ENCODE data around the gene BTN1A1. TPM values are rescaled to one million over a fixed set of nuclear protein-coding genes. Genes with fewer than 3 reads are reported as not detected.

BTN1A1 gene
- total RNA-seq, 1 experiment from 2014 or later = 0.15 TPM

DNA sequence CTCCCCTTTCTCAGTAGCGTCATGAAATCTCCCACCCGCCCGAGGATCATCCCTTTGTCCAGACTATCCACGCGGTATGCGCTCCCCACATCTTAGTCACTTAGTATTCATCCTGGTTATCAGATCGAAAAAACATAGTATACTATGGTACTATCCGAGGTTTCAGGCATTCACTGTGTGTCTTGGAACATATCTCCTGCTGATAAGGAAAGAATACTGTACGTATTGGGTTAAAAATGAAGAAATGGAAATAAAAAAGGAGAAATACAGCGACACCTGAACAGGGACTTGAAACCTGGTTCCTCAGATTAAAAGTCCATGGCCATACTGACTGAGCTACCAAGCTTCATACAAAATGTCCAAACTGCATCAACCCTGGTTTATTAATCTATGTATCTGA is 52.1 kb downstream of the BTN1A1 start:
- H3K4me3 Mint-ChIP-seq = no peak overlapping the region
- H3K27ac Mint-ChIP-seq = no peak overlapping the region
- DNase-seq (ENCODE audit: low spot score) = no peak
- no peaks in the 10 kb centered on the region for H3K36me3 Mint-ChIP-seq
- TF ChIP-seq CREB1 (CRISPR knock-in tag; IDR thresholded peaks at IDR 0.05) (no peak), TEAD1 (CRISPR knock-in tag; IDR thresholded peaks at IDR 0.05) (no peak), SMAD3 (CRISPR knock-in tag; IDR thresholded peaks at IDR 0.05; ENCODE audit: borderline replicate concordance) (no peak), ZNF263 (CRISPR knock-in tag; IDR thresholded peaks at IDR 0.05; ENCODE audit: low read depth) (no peak), ELF4 (CRISPR knock-in tag; IDR thresholded peaks at IDR 0.05; ENCODE audit: low read depth) (no peak), TEAD4 (CRISPR knock-in tag; IDR thresholded peaks at IDR 0.05) (no peak)
- TF ChIP-seq, protein P1, sequence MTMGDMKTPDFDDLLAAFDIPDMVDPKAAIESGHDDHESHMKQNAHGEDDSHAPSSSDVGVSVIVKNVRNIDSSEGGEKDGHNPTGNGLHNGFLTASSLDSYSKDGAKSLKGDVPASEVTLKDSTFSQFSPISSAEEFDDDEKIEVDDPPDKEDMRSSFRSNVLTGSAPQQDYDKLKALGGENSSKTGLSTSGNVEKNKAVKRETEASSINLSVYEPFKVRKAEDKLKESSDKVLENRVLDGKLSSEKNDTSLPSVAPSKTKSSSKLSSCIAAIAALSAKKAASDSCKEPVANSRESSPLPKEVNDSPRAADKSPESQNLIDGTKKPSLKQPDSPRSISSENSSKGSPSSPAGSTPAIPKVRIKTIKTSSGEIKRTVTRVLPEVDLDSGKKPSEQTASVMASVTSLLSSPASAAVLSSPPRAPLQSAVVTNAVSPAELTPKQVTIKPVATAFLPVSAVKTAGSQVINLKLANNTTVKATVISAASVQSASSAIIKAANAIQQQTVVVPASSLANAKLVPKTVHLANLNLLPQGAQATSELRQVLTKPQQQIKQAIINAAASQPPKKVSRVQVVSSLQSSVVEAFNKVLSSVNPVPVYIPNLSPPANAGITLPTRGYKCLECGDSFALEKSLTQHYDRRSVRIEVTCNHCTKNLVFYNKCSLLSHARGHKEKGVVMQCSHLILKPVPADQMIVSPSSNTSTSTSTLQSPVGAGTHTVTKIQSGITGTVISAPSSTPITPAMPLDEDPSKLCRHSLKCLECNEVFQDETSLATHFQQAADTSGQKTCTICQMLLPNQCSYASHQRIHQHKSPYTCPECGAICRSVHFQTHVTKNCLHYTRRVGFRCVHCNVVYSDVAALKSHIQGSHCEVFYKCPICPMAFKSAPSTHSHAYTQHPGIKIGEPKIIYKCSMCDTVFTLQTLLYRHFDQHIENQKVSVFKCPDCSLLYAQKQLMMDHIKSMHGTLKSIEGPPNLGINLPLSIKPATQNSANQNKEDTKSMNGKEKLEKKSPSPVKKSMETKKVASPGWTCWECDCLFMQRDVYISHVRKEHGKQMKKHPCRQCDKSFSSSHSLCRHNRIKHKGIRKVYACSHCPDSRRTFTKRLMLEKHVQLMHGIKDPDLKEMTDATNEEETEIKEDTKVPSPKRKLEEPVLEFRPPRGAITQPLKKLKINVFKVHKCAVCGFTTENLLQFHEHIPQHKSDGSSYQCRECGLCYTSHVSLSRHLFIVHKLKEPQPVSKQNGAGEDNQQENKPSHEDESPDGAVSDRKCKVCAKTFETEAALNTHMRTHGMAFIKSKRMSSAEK (CRISPR knock-in tag; IDR thresholded peaks at IDR 0.05; ENCODE audit: borderline replicate concordance) = no peak
- TF ChIP-seq, protein P2, sequence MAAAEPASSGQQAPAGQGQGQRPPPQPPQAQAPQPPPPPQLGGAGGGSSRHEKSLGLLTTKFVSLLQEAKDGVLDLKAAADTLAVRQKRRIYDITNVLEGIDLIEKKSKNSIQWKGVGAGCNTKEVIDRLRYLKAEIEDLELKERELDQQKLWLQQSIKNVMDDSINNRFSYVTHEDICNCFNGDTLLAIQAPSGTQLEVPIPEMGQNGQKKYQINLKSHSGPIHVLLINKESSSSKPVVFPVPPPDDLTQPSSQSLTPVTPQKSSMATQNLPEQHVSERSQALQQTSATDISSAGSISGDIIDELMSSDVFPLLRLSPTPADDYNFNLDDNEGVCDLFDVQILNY (CRISPR knock-in tag; IDR thresholded peaks at IDR 0.05) = no peak
- TF ChIP-seq, protein P3, sequence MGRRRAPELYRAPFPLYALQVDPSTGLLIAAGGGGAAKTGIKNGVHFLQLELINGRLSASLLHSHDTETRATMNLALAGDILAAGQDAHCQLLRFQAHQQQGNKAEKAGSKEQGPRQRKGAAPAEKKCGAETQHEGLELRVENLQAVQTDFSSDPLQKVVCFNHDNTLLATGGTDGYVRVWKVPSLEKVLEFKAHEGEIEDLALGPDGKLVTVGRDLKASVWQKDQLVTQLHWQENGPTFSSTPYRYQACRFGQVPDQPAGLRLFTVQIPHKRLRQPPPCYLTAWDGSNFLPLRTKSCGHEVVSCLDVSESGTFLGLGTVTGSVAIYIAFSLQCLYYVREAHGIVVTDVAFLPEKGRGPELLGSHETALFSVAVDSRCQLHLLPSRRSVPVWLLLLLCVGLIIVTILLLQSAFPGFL (CRISPR knock-in tag; IDR thresholded peaks at IDR 0.05; ENCODE audit: borderline replicate concordance) = no peak
- TF ChIP-seq, protein P4, sequence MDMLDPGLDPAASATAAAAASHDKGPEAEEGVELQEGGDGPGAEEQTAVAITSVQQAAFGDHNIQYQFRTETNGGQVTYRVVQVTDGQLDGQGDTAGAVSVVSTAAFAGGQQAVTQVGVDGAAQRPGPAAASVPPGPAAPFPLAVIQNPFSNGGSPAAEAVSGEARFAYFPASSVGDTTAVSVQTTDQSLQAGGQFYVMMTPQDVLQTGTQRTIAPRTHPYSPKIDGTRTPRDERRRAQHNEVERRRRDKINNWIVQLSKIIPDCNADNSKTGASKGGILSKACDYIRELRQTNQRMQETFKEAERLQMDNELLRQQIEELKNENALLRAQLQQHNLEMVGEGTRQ (CRISPR knock-in tag; IDR thresholded peaks at IDR 0.05) = no peak
- H3K4me1 Mint-ChIP-seq = peaks cover 22% of the 10 kb centered on the region
- no peak for ATAC-seq
- H3K27me3 Mint-ChIP-seq (ENCODE audit: low read depth) = no peaks in the 10 kb centered on the region
- ChIA-PET POLR2A (interaction anchor here (1.1 kb wide), 1 partner anchor 428 kb away, joined by 3 read pairs; no protein-coding TSS in a partner anchor), CTCF (interaction anchor here (2.1 kb wide), 1 partner anchor 210 kb away, joined by 13 read pairs; no protein-coding TSS in a partner anchor)
- no peaks in the 10 kb centered on the region for H3K9me3 Mint-ChIP-seq

DNA sequence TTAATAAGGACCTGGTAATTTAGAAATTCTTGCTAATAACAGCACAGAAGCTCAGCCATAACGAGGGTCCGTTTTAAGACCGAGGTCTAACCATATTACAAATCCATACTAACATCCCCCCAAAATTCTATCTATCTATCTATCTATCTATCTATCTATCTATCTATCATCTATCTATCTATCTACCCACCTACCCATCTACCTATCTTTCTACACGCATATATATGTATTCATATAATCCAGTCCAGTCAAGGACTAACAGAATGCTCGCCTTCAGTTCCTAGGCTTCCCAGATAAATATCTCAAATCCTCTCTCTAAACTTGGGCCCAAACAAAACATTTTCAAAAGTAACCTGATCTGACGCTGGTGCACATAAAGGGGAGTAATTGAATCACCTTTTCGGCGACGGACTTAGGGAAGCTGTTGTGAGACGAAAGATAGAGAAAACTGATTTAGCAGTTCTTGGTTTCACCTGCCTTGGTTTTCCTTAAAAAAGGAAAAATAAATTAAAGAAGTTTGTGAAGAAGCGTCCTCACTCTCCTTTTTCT is 52.6 kb downstream of the BTN1A1 start:
- Mint-ChIP-seq H3K27me3 (ENCODE audit: low read depth) (no peaks in the 10 kb centered on the region), H3K4me3 (no peak overlapping the region), H3K27ac (no peak overlapping the region), H3K4me1 (peaks cover 22% of the 10 kb centered on the region), H3K36me3 (no peaks in the 10 kb centered on the region), H3K9me3 (no peaks in the 10 kb centered on the region)
- CTCF ChIA-PET = interaction anchor here (1.5 kb wide), 1 partner anchor 211 kb away, joined by 5 read pairs; no protein-coding TSS in a partner anchor
- POLR2A ChIA-PET = interaction anchor here (1.1 kb wide), 1 partner anchor 428 kb away, joined by 3 read pairs; no protein-coding TSS in a partner anchor
- DNase-seq (ENCODE audit: low spot score) (no peak), ATAC-seq (no peak)
- TF ChIP-seq GABPB1 (CRISPR knock-in tag; IDR thresholded peaks at IDR 0.05) (no peak), TEAD1 (CRISPR knock-in tag; IDR thresholded peaks at IDR 0.05) (no peak), NFYB (CRISPR knock-in tag; conservative IDR thresholded peaks at IDR 0.05; ENCODE audit: low read depth) (no peak), ZNF232 (CRISPR knock-in tag; IDR thresholded peaks at IDR 0.05) (no peak), ZNF396 (CRISPR knock-in tag; IDR thresholded peaks at IDR 0.05; ENCODE audit: borderline replicate concordance) (no peak), HMGA2 (CRISPR knock-in tag; IDR thresholded peaks at IDR 0.05) (no peak), RELA (CRISPR knock-in tag; IDR thresholded peaks at IDR 0.05; ENCODE audit: borderline replicate concordance) (no peak), ZNF423 (CRISPR knock-in tag; IDR thresholded peaks at IDR 0.05) (no peak), GRHL2 (CRISPR knock-in tag; IDR thresholded peaks at IDR 0.05; ENCODE audit: insufficient replicate concordance, severe bottlenecking) (no peak), PRRX2 (CRISPR knock-in tag; IDR thresholded peaks at IDR 0.05) (no peak), TP53 (CRISPR knock-in tag; IDR thresholded peaks at IDR 0.05) (no peak), CBFB (CRISPR knock-in tag; IDR thresholded peaks at IDR 0.05; ENCODE audit: low read depth) (no peak)
- TF ChIP-seq, protein P5, sequence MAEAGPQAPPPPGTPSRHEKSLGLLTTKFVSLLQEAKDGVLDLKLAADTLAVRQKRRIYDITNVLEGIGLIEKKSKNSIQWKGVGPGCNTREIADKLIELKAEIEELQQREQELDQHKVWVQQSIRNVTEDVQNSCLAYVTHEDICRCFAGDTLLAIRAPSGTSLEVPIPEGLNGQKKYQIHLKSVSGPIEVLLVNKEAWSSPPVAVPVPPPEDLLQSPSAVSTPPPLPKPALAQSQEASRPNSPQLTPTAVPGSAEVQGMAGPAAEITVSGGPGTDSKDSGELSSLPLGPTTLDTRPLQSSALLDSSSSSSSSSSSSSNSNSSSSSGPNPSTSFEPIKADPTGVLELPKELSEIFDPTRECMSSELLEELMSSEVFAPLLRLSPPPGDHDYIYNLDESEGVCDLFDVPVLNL (CRISPR knock-in tag; IDR thresholded peaks at IDR 0.05; ENCODE audit: borderline replicate concordance, low read depth) = no peak
- TF ChIP-seq, protein P6, sequence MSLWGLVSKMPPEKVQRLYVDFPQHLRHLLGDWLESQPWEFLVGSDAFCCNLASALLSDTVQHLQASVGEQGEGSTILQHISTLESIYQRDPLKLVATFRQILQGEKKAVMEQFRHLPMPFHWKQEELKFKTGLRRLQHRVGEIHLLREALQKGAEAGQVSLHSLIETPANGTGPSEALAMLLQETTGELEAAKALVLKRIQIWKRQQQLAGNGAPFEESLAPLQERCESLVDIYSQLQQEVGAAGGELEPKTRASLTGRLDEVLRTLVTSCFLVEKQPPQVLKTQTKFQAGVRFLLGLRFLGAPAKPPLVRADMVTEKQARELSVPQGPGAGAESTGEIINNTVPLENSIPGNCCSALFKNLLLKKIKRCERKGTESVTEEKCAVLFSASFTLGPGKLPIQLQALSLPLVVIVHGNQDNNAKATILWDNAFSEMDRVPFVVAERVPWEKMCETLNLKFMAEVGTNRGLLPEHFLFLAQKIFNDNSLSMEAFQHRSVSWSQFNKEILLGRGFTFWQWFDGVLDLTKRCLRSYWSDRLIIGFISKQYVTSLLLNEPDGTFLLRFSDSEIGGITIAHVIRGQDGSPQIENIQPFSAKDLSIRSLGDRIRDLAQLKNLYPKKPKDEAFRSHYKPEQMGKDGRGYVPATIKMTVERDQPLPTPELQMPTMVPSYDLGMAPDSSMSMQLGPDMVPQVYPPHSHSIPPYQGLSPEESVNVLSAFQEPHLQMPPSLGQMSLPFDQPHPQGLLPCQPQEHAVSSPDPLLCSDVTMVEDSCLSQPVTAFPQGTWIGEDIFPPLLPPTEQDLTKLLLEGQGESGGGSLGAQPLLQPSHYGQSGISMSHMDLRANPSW (CRISPR knock-in tag; conservative IDR thresholded peaks at IDR 0.05; ENCODE audit: low read depth) = no peak

Data from WTC11 (cell line).